A673 (cell line): Measurements from ENCODE around the gene ARX. TPM values are rescaled to one million over a fixed set of nuclear protein-coding genes. Genes with fewer than 3 reads are reported as not detected.

Source experiments
- BruUV-seq: library from RNA; stranded (reverse); fragments of 400-500 nt; replicated peaks from 2 replicates; lab custom pipeline; 2021; lab: Mats Ljungman, UMichigan
- CTCF ChIA-PET: fragments of 300-600 bp; sonication (Branson Sonifier 250); formaldehyde crosslinking; loops from one replicate; lab custom pipeline; 2022; ENCODE audit warnings: antibody characterized with exemption; lab: Charles Lee
- POLR2A ChIA-PET: fragments of 300-600 bp; sonication (Branson Sonifier 250); formaldehyde crosslinking; loops from one replicate; lab custom pipeline; 2022; ENCODE audit warnings: antibody characterized with exemption; ENCODE audit not compliant: low non-redundant PET; lab: Charles Lee
- DNase-seq: peaks from one replicate; pipeline ENCODE4 v3.0.0-alpha.2; 2015; ENCODE audit warnings: low spot score
- H3K27ac ChIP-seq: fragments of 200-600 bp; sonication (generic); 2 replicates; pipeline ENCODE4 v1.5.1; 2016; ENCODE audit warnings: mixed run types, low read depth, mild to moderate bottlenecking, mixed read lengths, antibody characterized with exemption, low read length; ENCODE audit not compliant: poor library complexity, severe bottlenecking
- H3K27me3 ChIP-seq: fragments of 200-600 bp; sonication (generic); replicated peaks from 2 replicates; pipeline ENCODE4 v1.6.1; 2017; ENCODE audit warnings: mixed run types, low read depth, mild to moderate bottlenecking, mixed read lengths, antibody characterized with exemption, low read length; ENCODE audit not compliant: insufficient read depth, poor library complexity
- H3K36me3 ChIP-seq: fragments of 200-600 bp; sonication (generic); 2 replicates; pipeline ENCODE4 v1.6.1; 2016; ENCODE audit warnings: mixed run types, mild to moderate bottlenecking, mixed read lengths, antibody characterized with exemption, low read length; ENCODE audit not compliant: insufficient read depth, poor library complexity, severe bottlenecking
- H3K4me1 ChIP-seq: fragments of 200-600 bp; sonication (generic); 2 replicates; pipeline ENCODE4 v1.6.1; 2017; ENCODE audit warnings: mixed run types, mild to moderate bottlenecking, mixed read lengths, antibody characterized with exemption, low read length; ENCODE audit not compliant: insufficient read depth, poor library complexity, severe bottlenecking
- H3K4me3 ChIP-seq: fragments of 200-600 bp; sonication (generic); 2 replicates; pipeline ENCODE4 v1.5.1; 2016; ENCODE audit warnings: low read depth, mixed run types, mild to moderate bottlenecking, mixed read lengths, low read length; ENCODE audit not compliant: poor library complexity, severe bottlenecking
- H3K9me3 ChIP-seq: fragments of 200-600 bp; sonication (generic); 2 replicates; pipeline ENCODE4 v1.6.1; 2016; ENCODE audit warnings: mixed run types, low read depth, mild to moderate bottlenecking, mixed read lengths, antibody characterized with exemption, low read length; ENCODE audit not compliant: poor library complexity, severe bottlenecking
- CTCF ChIP-seq: fragments of 300-800, 200-600 bp; sonication (generic); conservative IDR thresholded peaks from 2 replicates; pipeline ENCODE4 v1.5.1; 2017; ENCODE audit warnings: low read depth, mild to moderate bottlenecking, antibody characterized with exemption, low read length, moderate library complexity, mixed read lengths
- EZH2 ChIP-seq: fragments of 200-600 bp; sonication (generic); IDR thresholded peaks from 2 replicates; pipeline ENCODE4 v1.6.1; 2017; ENCODE audit warnings: borderline replicate concordance, low read depth, mild to moderate bottlenecking, mixed read lengths, antibody characterized with exemption, low read length; ENCODE audit not compliant: poor library complexity, severe bottlenecking
- intact Hi-C: fragments of 100-400 bp; cut with micrococcal nuclease; formaldehyde crosslinking; loops from one replicate; pipeline ENCODE4 v1.10.0; 2022; ENCODE audit not compliant: unreplicated experiment
- total RNA-seq: library from RNA; stranded (reverse); gene quantifications from 2 replicates; pipeline ENCODE4 v1.2.3, GENCODE V29; 2021

The ARX gene
- total RNA-seq, 1 experiment from 2014 or later, result 32.0 TPM

GRCh38 chrX:25016361-25016671 is 551 bp upstream of the ARX start:
- TF ChIP-seq CTCF (no peak), EZH2 (no peak)
- ChIA-PET POLR2A (no interaction called here), CTCF (no interaction called here)
- Histone ChIP-seq H3K9me3 (no peaks in the 10 kb centered on the region), H3K4me3 (no peak overlapping the region), H3K27me3 (no peaks in the 10 kb centered on the region), H3K36me3 (peaks cover 13% of the 10 kb centered on the region), H3K4me1 (peaks cover 31% of the 10 kb centered on the region), H3K27ac (peak overlapping the region; percentile 66)
- no peak for DNase-seq
- intact Hi-C loops, result loop anchor here (2.0 to 10.0 kb wide), 4 partner anchors 36 to 268 kb away; no protein-coding TSS in a partner anchor
- no TSS peak for BruUV-seq

GRCh38 chrX:25014366-25014838 is 1.4 kb downstream of the ARX start:
- Histone ChIP-seq H3K36me3 (peaks cover 15% of the 10 kb centered on the region), H3K9me3 (no peaks in the 10 kb centered on the region), H3K27me3 (no peaks in the 10 kb centered on the region), H3K4me1 (peaks cover 30% of the 10 kb centered on the region), H3K4me3 (peak overlapping the region; percentile 59), H3K27ac (peak overlapping the region; percentile 60)
- BruUV-seq, result no TSS peak
- TF ChIP-seq CTCF (no peak), EZH2 (no peak)
- no peak for DNase-seq
- intact Hi-C loops, result loop anchor here (10.0 kb wide), 1 partner anchor 270 kb away; no protein-coding TSS in a partner anchor
- ChIA-PET CTCF (no interaction called here), POLR2A (no interaction called here)

- H3K4me3 ChIP-seq, result peak overlapping the region; percentile 59
These were observed 2.0 kb downstream of the ARX start for GRCh38 chrX:25013632-25014365.

More at GRCh38 chrX:25013632-25014365, 2.0 kb downstream of the ARX start:
- Histone ChIP-seq H3K27me3 (no peaks in the 10 kb centered on the region), H3K27ac (peak overlapping the region; percentile 60), H3K9me3 (no peaks in the 10 kb centered on the region), H3K4me1 (peaks cover 28% of the 10 kb centered on the region), H3K36me3 (peaks cover 15% of the 10 kb centered on the region)
- intact Hi-C loops, result loop anchor here (10.0 kb wide), 1 partner anchor 271 kb away; no protein-coding TSS in a partner anchor
- ChIA-PET CTCF (no interaction called here), POLR2A (no interaction called here)
- BruUV-seq, result no TSS peak
- DNase-seq, result no peak
- TF ChIP-seq CTCF, result no peak
- TF ChIP-seq EZH2, result no peak
